Neural cell (in vitro differentiated cells): ENCODE measurements around the gene EYA3. TPM values are rescaled to one million over a fixed set of nuclear protein-coding genes. Genes with fewer than 3 reads are reported as not detected.

Source experiments
- H2AFZ ChIP-seq: fragments of 200-600, 300-800 bp; sonication (generic), shearing (Covaris generic); 2 replicates; pipeline ENCODE4 v1.6.0; 2014; ENCODE audit warnings: low read depth, mild to moderate bottlenecking, antibody characterized with exemption, low read length, moderate library complexity
- H3F3A ChIP-seq: fragments of 200-600 bp; shearing (Covaris generic); 2 replicates; pipeline ENCODE4 v1.6.1; 2016; ENCODE audit warnings: mild to moderate bottlenecking, moderate library complexity, mixed read lengths, antibody characterized with exemption, low read length; ENCODE audit not compliant: insufficient read depth, poor library complexity, severe bottlenecking
- H3K27ac ChIP-seq: fragments of 200-600, 300-800 bp; sonication (generic), shearing (Covaris generic); 2 replicates; pipeline ENCODE4 v1.5.1; 2014; ENCODE audit warnings: mild to moderate bottlenecking, low read length, moderate library complexity
- H3K27me3 ChIP-seq: fragments of 300-800, 200-600 bp; sonication (generic), shearing (Covaris generic); 2 replicates; pipeline ENCODE4 v1.6.0; 2014; ENCODE audit warnings: mild to moderate bottlenecking, low read depth, low read length, moderate library complexity; ENCODE audit not compliant: insufficient read depth
- H3K36me3 ChIP-seq: fragments of 300-800, 200-600 bp; sonication (generic), shearing (Covaris generic); 2 replicates; pipeline ENCODE4 v1.5.1; 2014; ENCODE audit warnings: mild to moderate bottlenecking, antibody characterized with exemption, low read length, moderate library complexity; ENCODE audit not compliant: insufficient read depth
- H3K4me2 ChIP-seq: fragments of 300-800, 200-600 bp; sonication (generic), shearing (Covaris generic); 2 replicates; pipeline ENCODE4 v1.6.0; 2014; ENCODE audit warnings: mild to moderate bottlenecking, low read length
- H3K4me3 ChIP-seq: fragments of 300-800, 200-600 bp; sonication (generic), shearing (Covaris generic); 2 replicates; pipeline ENCODE4 v1.5.1; 2014; ENCODE audit warnings: mild to moderate bottlenecking, low read length, moderate library complexity
- H3K79me2 ChIP-seq: fragments of 200-600 bp; shearing (Covaris generic); replicated peaks from 2 replicates; pipeline ENCODE4 v1.6.0; 2014; ENCODE audit warnings: mild to moderate bottlenecking, low read length, moderate library complexity; ENCODE audit not compliant: insufficient read depth
- H3K9ac ChIP-seq: fragments of 300-800, 200-600 bp; sonication (generic), shearing (Covaris generic); 2 replicates; pipeline ENCODE4 v1.6.1; 2016; ENCODE audit warnings: mild to moderate bottlenecking, low read length, mixed read lengths
- H3K9me2 ChIP-seq: fragments of 200-600 bp; shearing (Covaris generic); 2 replicates; pipeline ENCODE4 v1.6.1; 2016; ENCODE audit warnings: mild to moderate bottlenecking, low read length, mixed read lengths; ENCODE audit not compliant: insufficient read depth
- H3K9me3 ChIP-seq: fragments of 200-600, 300-800 bp; sonication (generic), shearing (Covaris generic); 2 replicates; pipeline ENCODE4 v1.6.1; 2016; ENCODE audit warnings: mild to moderate bottlenecking, mixed run types, low read length, moderate library complexity, mixed read lengths
- H4K20me1 ChIP-seq: fragments of 200-600 bp; shearing (Covaris generic); 2 replicates; pipeline ENCODE4 v1.6.1; 2016; ENCODE audit warnings: mild to moderate bottlenecking, mixed run types; ENCODE audit not compliant: insufficient read depth
- CTCF ChIP-seq: fragments of 450-650 bp; IDR thresholded peaks from 2 replicates; pipeline ENCODE4 v1.5.1; 2014; ENCODE audit warnings: antibody characterized with exemption, mild to moderate bottlenecking, moderate library complexity; ENCODE audit not compliant: poor library complexity, severe bottlenecking
- EP300 ChIP-seq: fragments of 450-650 bp; conservative IDR thresholded peaks from 2 replicates; pipeline ENCODE4 v1.6.1; 2014; ENCODE audit warnings: antibody characterized with exemption, mild to moderate bottlenecking, moderate library complexity; ENCODE audit not compliant: poor library complexity, severe bottlenecking
- EZH2 ChIP-seq: fragments of 200-600, 300-800 bp; shearing (Covaris generic), sonication (generic); IDR thresholded peaks from 2 replicates; pipeline ENCODE4 v1.6.1; 2014; ENCODE audit warnings: antibody characterized with exemption, low read length, borderline replicate concordance, mild to moderate bottlenecking; ENCODE audit not compliant: insufficient read depth, poor library complexity, severe bottlenecking
- MXI1 ChIP-seq: fragments of 450-650 bp; conservative IDR thresholded peaks from 2 replicates; pipeline ENCODE4 v1.6.1; 2014; ENCODE audit warnings: antibody characterized with exemption, mild to moderate bottlenecking; ENCODE audit not compliant: poor library complexity, severe bottlenecking
- POLR2AphosphoS5 ChIP-seq: IDR thresholded peaks from 2 replicates; pipeline ENCODE4 v1.6.1; 2012
- RAD21 ChIP-seq: fragments of 450-650 bp; conservative IDR thresholded peaks from 2 replicates; pipeline ENCODE4 v1.6.1; 2014; ENCODE audit warnings: antibody characterized with exemption, mild to moderate bottlenecking, moderate library complexity
- REST ChIP-seq: IDR thresholded peaks from 2 replicates; pipeline ENCODE4 v1.6.1; 2012; ENCODE audit warnings: borderline replicate concordance
- SMC3 ChIP-seq: fragments of 450-650 bp; conservative IDR thresholded peaks from 2 replicates; pipeline ENCODE4 v1.6.1; 2014; ENCODE audit warnings: antibody characterized with exemption, mild to moderate bottlenecking, moderate library complexity; ENCODE audit not compliant: poor library complexity
- TAF1 ChIP-seq: IDR thresholded peaks from 2 replicates; pipeline ENCODE4 v1.6.1; 2012; ENCODE audit warnings: low read depth
- polyA plus RNA-seq: library from polyadenylated mRNA; depleted of rRNA; stranded (reverse); fragments of >200 nt; gene quantifications from 2 replicates; pipeline ENCODE4 v1.2.3, GENCODE V29; 2014

Gene EYA3
- polyA plus RNA-seq, 1 donor from 2014 or later, result 11.2 TPM

- no peaks in the 10 kb centered on the region for H3K9me3 ChIP-seq
- no peak overlapping the region for H3K27ac ChIP-seq
- H4K20me1 ChIP-seq, result no peaks in the 10 kb centered on the region
- no peak overlapping the region for H3K4me2 ChIP-seq
- no peaks in the 10 kb centered on the region for H3K36me3 ChIP-seq
- no peaks in the 10 kb centered on the region for H3K9me2 ChIP-seq
- H3K4me3 ChIP-seq, result no peak overlapping the region
- H3K79me2 ChIP-seq, result no peaks in the 10 kb centered on the region
- no peak for TF ChIP-seq TAF1
- TF ChIP-seq EZH2, result no peak
- TF ChIP-seq CTCF, result no peak
- no peak for TF ChIP-seq MXI1
- no peak for TF ChIP-seq EP300
- TF ChIP-seq SMC3, result no peak
- TF ChIP-seq REST, result no peak
- no peak overlapping the region for H3K9ac ChIP-seq
- H3K27me3 ChIP-seq, result no peaks in the 10 kb centered on the region
- no peak overlapping the region for H2AFZ ChIP-seq
- H3F3A ChIP-seq, result no peaks in the 10 kb centered on the region
Observed at GRCh38 chr1:28031173-28031572, 57.2 kb downstream of the EYA3 start.

GRCh38 chr1:28028873-28029654 is 59.3 kb downstream of the EYA3 start:
- Histone ChIP-seq H3K9me3 (no peaks in the 10 kb centered on the region), H3K4me3 (no peak overlapping the region), H4K20me1 (no peaks in the 10 kb centered on the region), H3K79me2 (no peaks in the 10 kb centered on the region), H3K9ac (no peak overlapping the region), H2AFZ (no peak overlapping the region), H3K36me3 (no peaks in the 10 kb centered on the region), H3K4me2 (no peak overlapping the region), H3K27me3 (no peaks in the 10 kb centered on the region), H3K9me2 (no peaks in the 10 kb centered on the region), H3F3A (no peaks in the 10 kb centered on the region), H3K27ac (no peak overlapping the region)
- TF ChIP-seq RAD21 (no peak), MXI1 (no peak), EZH2 (no peak), POLR2AphosphoS5 (no peak), TAF1 (no peak), CTCF (no peak), EP300 (no peak), SMC3 (no peak), REST (no peak)
